ENCODE data around the gene ANKEF1.

DNA sequence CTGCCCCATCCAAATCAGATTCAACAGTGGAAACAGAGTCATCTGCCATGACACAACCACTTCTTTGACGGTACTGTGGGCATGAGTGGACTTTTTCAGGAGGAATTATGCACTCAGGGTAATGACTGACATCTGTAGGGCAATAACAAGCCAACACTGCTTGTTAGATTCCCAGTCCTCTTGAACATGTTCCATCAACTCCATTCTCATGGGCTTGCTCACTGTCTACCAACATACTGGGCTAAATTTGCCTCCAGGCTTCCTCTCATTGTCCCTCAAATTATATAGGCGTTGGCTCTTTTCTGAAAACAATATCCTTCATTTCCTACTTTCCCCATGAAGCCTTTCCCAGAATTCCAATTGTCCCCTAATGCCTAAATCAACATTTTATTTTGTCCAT lies 43.1 kb downstream of the ANKEF1 start:
- TF ChIP-seq, protein P1, sequence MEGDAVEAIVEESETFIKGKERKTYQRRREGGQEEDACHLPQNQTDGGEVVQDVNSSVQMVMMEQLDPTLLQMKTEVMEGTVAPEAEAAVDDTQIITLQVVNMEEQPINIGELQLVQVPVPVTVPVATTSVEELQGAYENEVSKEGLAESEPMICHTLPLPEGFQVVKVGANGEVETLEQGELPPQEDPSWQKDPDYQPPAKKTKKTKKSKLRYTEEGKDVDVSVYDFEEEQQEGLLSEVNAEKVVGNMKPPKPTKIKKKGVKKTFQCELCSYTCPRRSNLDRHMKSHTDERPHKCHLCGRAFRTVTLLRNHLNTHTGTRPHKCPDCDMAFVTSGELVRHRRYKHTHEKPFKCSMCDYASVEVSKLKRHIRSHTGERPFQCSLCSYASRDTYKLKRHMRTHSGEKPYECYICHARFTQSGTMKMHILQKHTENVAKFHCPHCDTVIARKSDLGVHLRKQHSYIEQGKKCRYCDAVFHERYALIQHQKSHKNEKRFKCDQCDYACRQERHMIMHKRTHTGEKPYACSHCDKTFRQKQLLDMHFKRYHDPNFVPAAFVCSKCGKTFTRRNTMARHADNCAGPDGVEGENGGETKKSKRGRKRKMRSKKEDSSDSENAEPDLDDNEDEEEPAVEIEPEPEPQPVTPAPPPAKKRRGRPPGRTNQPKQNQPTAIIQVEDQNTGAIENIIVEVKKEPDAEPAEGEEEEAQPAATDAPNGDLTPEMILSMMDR (IDR thresholded peaks at IDR 0.05): no peak
- TF ChIP-seq POLR2AphosphoS5 (IDR thresholded peaks at IDR 0.05) (no peak), POLR2A (IDR thresholded peaks at IDR 0.05) (no peak), EP300 (IDR thresholded peaks at IDR 0.05) (no peak)

Data from gastroesophageal sphincter (tissue), 3 donors.